ENCODE measurements around the gene ACOX3.

GRCh38 chr4:8390577-8390976 is 49.9 kb downstream of the ACOX3 start:
- TF ChIP-seq CTCF (conservative IDR thresholded peaks at IDR 0.05) (no peak), ZFX (IDR thresholded peaks at IDR 0.05) (no peak)
